ENCODE results near the gene MGP.

DNA sequence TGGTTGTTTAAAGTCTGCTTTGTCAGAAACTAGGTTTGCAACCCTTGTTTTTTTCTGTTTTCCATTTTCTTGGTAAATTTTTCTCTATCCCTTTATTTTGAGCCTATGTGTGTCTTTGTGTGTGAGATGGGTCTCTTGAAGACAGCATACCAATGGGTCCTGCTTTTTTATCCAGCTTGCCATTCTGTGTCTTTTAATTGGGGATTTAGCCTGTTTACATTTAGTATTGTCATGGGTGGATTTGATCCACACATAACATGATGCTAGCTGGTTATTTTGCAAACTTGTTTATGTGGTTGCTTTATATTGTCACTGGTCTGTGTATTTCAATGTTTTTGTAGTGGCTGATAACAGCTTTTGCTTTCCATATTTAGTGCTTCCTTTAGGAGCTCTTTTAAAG is 25.2 kb downstream of the MGP start:
- TF ChIP-seq POLR2A (IDR thresholded peaks at IDR 0.05) = no peak
- TF ChIP-seq, protein P1, sequence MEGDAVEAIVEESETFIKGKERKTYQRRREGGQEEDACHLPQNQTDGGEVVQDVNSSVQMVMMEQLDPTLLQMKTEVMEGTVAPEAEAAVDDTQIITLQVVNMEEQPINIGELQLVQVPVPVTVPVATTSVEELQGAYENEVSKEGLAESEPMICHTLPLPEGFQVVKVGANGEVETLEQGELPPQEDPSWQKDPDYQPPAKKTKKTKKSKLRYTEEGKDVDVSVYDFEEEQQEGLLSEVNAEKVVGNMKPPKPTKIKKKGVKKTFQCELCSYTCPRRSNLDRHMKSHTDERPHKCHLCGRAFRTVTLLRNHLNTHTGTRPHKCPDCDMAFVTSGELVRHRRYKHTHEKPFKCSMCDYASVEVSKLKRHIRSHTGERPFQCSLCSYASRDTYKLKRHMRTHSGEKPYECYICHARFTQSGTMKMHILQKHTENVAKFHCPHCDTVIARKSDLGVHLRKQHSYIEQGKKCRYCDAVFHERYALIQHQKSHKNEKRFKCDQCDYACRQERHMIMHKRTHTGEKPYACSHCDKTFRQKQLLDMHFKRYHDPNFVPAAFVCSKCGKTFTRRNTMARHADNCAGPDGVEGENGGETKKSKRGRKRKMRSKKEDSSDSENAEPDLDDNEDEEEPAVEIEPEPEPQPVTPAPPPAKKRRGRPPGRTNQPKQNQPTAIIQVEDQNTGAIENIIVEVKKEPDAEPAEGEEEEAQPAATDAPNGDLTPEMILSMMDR (IDR thresholded peaks at IDR 0.05) = no peak
